ENCODE data around the gene MMP7. TPM values are rescaled to one million over a fixed set of nuclear protein-coding genes. Genes with fewer than 3 reads are reported as not detected.

MMP7 gene
- 43.3 and 509 TPM in 2 replicates for total RNA-seq

GRCh38 chr11:102530558-102530957, at the start of gene MMP7:
MMP7 (minus strand) TSS chr11:102530747; CDS start chr11:102530700, 47 bp downstream.

Other genes with a start within 250 kb of the MMP7 start
- 4.6 and 4.8 TPM in 2 replicates for gene BIRC3, start 213.3 kb downstream of the MMP7 start, total RNA-seq
- 42.6 and 47.6 TPM in 2 replicates for gene BIRC2, start 183.5 kb downstream of the MMP7 start, total RNA-seq
- 114 and 149 TPM in 2 replicates for gene TMEM123, start 78.0 kb downstream of the MMP7 start, total RNA-seq
- not detected in 2 replicates for gene MMP20, start 94.6 kb upstream of the MMP7 start, total RNA-seq
- not detected in 2 replicates for gene MMP27, start 175.0 kb upstream of the MMP7 start, total RNA-seq
- gene MMP8, start 194.2 kb upstream of the MMP7 start, total RNA-seq = not detected in 2 replicates
- gene MMP10, start 249.9 kb upstream of the MMP7 start, total RNA-seq = 0.13 and 1.1 TPM in 2 replicates

Data from mesangial cell (primary cell).